HepG2 (cell line): ENCODE measurements around the gene SLC38A3. TPM values are rescaled to one million over a fixed set of nuclear protein-coding genes. Genes with fewer than 3 reads are reported as not detected.

Source experiments
- AGO2 ChIP-seq: fragments of 200-400 bp; formaldehyde crosslinking; optimal IDR thresholded peaks from 2 replicates; pipeline ENCODE3; 2017; ENCODE audit warnings: mild to moderate bottlenecking, low read depth, low read length, moderate library complexity
- CCAR2 ChIP-seq: fragments of 200-400 bp; formaldehyde crosslinking; optimal IDR thresholded peaks from 2 replicates; pipeline ENCODE3; 2018; ENCODE audit warnings: low read depth, mild to moderate bottlenecking, low read length, moderate library complexity
- CENPT ChIP-seq: sonication (generic); formaldehyde crosslinking; IDR thresholded peaks from 2 replicates; pipeline ENCODE4 v1.8.0; 2022; ENCODE audit warnings: low read depth, mild to moderate bottlenecking, moderate library complexity, missing genetic modification reagents
- CREBL2 ChIP-seq: sonication (generic); formaldehyde crosslinking; IDR thresholded peaks from 2 replicates; pipeline ENCODE4 v1.8.1; 2023; ENCODE audit warnings: missing genetic modification reagents, mild to moderate bottlenecking, borderline replicate concordance
- HDAC1 ChIP-seq: sonication (generic); formaldehyde crosslinking; IDR thresholded peaks from 2 replicates; pipeline ENCODE4 v1.5.1; 2020; ENCODE audit warnings: mild to moderate bottlenecking, missing genetic modification reagents
- HMGXB4 ChIP-seq, 2 experiments: sonication (generic) in 1 of 2; formaldehyde crosslinking in 1 of 2; IDR thresholded peaks; 2 replicates each; pipeline versions ENCODE4 v1.4.0 to v1.6.1; 2018 to 2020; ENCODE audit warnings: missing genetic modification reagents in 2 of 2, borderline replicate concordance in 1 of 2, low read depth in 1 of 2, mild to moderate bottlenecking in 1 of 2, missing biosample characterization in 1 of 2
- NR0B2 ChIP-seq: sonication (generic); formaldehyde crosslinking; IDR thresholded peaks from 2 replicates; pipeline ENCODE4 v1.4.0; 2020; ENCODE audit warnings: mild to moderate bottlenecking, missing genetic modification reagents
- NR2F1 ChIP-seq, 2 experiments: fragments of 450-650 bp in 1 of 2; formaldehyde crosslinking in 1 of 2; IDR thresholded peaks; 2 replicates each; pipeline versions ENCODE4 v1.5.0 to v1.6.1; 2016 to 2020; ENCODE audit warnings: mild to moderate bottlenecking in 1 of 2, missing compliant biosample characterization in 1 of 2, missing genetic modification reagents in 1 of 2, moderate library complexity in 1 of 2
- PAX8 ChIP-seq: sonication (generic); formaldehyde crosslinking; IDR thresholded peaks from 2 replicates; pipeline ENCODE4 v1.8.0; 2022; ENCODE audit warnings: mild to moderate bottlenecking, missing genetic modification reagents, borderline replicate concordance
- RXRA ChIP-seq: sonication (generic); formaldehyde crosslinking; IDR thresholded peaks from 2 replicates; pipeline ENCODE4 v1.5.1; 2020; ENCODE audit warnings: missing genetic modification reagents
- SOX5 ChIP-seq: IDR thresholded peaks from 2 replicates; pipeline ENCODE4 v1.6.1; 2016; ENCODE audit warnings: borderline replicate concordance
- SOX6 ChIP-seq, 2 experiments: fragments of 450-650 bp in 1 of 2; sonication (generic) in 1 of 2; formaldehyde crosslinking in 1 of 2; IDR thresholded peaks; 2 replicates each; pipeline versions ENCODE4 v1.4.0 to v1.6.1; 2017 to 2020; ENCODE audit warnings: antibody characterized with exemption in 1 of 2, mild to moderate bottlenecking in 1 of 2, missing genetic modification reagents in 1 of 2
- TARDBP ChIP-seq: sonication (generic); formaldehyde crosslinking; IDR thresholded peaks from 2 replicates; pipeline ENCODE4 v1.8.0; 2022; ENCODE audit warnings: mild to moderate bottlenecking, missing genetic modification reagents
- ZBTB37 ChIP-seq: sonication (generic); formaldehyde crosslinking; IDR thresholded peaks from 2 replicates; pipeline ENCODE4 v1.4.0; 2020; ENCODE audit warnings: mild to moderate bottlenecking, missing genetic modification reagents
- ZNF274 ChIP-seq: sonication (generic); formaldehyde crosslinking; IDR thresholded peaks from 2 replicates; pipeline ENCODE4 v1.5.1; 2020; ENCODE audit warnings: mild to moderate bottlenecking, missing genetic modification reagents
- ZNF547 ChIP-seq: sonication (generic); formaldehyde crosslinking; IDR thresholded peaks from 2 replicates; pipeline ENCODE4 v1.5.1; 2020; ENCODE audit warnings: mild to moderate bottlenecking, missing genetic modification reagents
- ZNF567 ChIP-seq: sonication (generic); formaldehyde crosslinking; IDR thresholded peaks from 2 replicates; pipeline ENCODE4 v1.8.1; 2023; ENCODE audit warnings: mild to moderate bottlenecking, missing genetic modification reagents, borderline replicate concordance
- ZNF687 ChIP-seq: sonication (generic); formaldehyde crosslinking; IDR thresholded peaks from 2 replicates; pipeline ENCODE4 v1.5.1; 2020; ENCODE audit warnings: mild to moderate bottlenecking, missing genetic modification reagents, moderate library complexity
- polyA plus RNA-seq, 8 experiments: library from polyadenylated mRNA; depleted of rRNA in 3 of 8; stranded (reverse) in 7 of 8; unstranded in 1 of 8; fragments of >200 nt; fragmentation: Illumina TruSeq in 4 of 8; extraction: Trizol in 4 of 8; gene quantifications; 2 replicates each; pipeline versions ENCODE4 v1.2.1 to v1.2.3, GENCODE V29; 2011 to 2016; ENCODE audit warnings: low read depth in 4 of 8, missing spikeins in 1 of 8, mixed read lengths in 1 of 8; ENCODE audit not compliant: insufficient read depth in 1 of 8
- total RNA-seq, 5 experiments: library from RNA; depleted of rRNA; stranded (reverse); fragments of >200 nt; fragmentation: Illumina TruSeq; extraction: Trizol; gene quantifications; 2 replicates each; pipeline ENCODE4 v1.2.3, GENCODE V29; 2016; ENCODE audit warnings: low read depth in 1 of 5

Gene SLC38A3
- total and polyA plus RNA-seq, 2 of the 13 experiments (the other 11 are each of a cell fraction or from before 2014, with no cell fraction given), result 29.8 to 164 TPM

GRCh38 chr3:50264964-50265485, 60.0 kb downstream of the SLC38A3 start (continued):
- TF ChIP-seq ZNF567 (no peak; the same call in 1 of the 2 replicates), ZBTB37 (CRISPR knock-in tag) (peak; percentile 19; the same call in 1 of the 2 replicates), RXRA (CRISPR knock-in tag) (0 out of 2 replicates have a peak, but pooled peaks have one; percentile 7), SOX6 (IDR thresholded peaks at IDR 0.05) (no peak), SOX6 (CRISPR knock-in tag; IDR thresholded peaks at IDR 0.05) (peak; percentile 47; the same call in 1 of the 2 replicates), CCAR2 (no peak), PAX8 (no peak), HDAC1 (CRISPR knock-in tag) (peak; percentile 11; the same call in 1 of the 2 replicates), CREBL2 (CRISPR knock-in tag) (no peak), ZNF547 (CRISPR knock-in tag) (0 out of 2 replicates have a peak, but pooled peaks have one; percentile 22), NR0B2 (no peak), SOX5 (CRISPR knock-in tag) (0 out of 2 replicates have a peak, but pooled peaks have one; percentile 6), ZNF274 (CRISPR knock-in tag) (peak; percentile 18; the same call in 1 of the 2 replicates), TARDBP (no peak), CENPT (CRISPR knock-in tag) (no peak), NR2F1 (CRISPR knock-in tag; IDR thresholded peaks at IDR 0.05) (0 out of 4 replicates have a peak, but pooled peaks of 1 of the 2 experiments have one; percentile 2), AGO2 (peak; percentile 70), ZNF687 (CRISPR knock-in tag) (peak; percentile 72), HMGXB4 (CRISPR knock-in tag; IDR thresholded peaks at IDR 0.05; ENCODE audit: borderline replicate concordance in 1 of 2, low read depth in 1 of 2) (peak in 1 of 2 experiments; percentile 23; a peak in 1 of 4 replicates)
